OCI-LY1 (cell line): ENCODE results near the gene ZNF701.
"Not testable (repeated sequence)": the region's sequence is repeated elsewhere in the genome, so short reads cannot be mapped to it uniquely, and the experiment has no call there.

Experiments used
- H2AFZ ChIP-seq: fragments of 200-600 bp; sonication (generic), shearing (Covaris generic); 2 replicates; pipeline ENCODE4 v1.6.0; 2014; ENCODE audit warnings: antibody characterized with exemption, mild to moderate bottlenecking, low read length
- H3F3A ChIP-seq: fragments of 200-600 bp; sonication (generic), shearing (Covaris generic); 2 replicates; pipeline ENCODE4 v1.6.0; 2014; ENCODE audit warnings: mild to moderate bottlenecking, antibody characterized with exemption, low read length, moderate library complexity; ENCODE audit not compliant: insufficient read depth
- H3K27ac ChIP-seq: fragments of 200-600 bp; sonication (generic); 2 replicates; pipeline ENCODE4 v1.5.1; 2014; ENCODE audit warnings: low read length, mixed run types, mild to moderate bottlenecking, low read depth; ENCODE audit not compliant: poor library complexity, severe bottlenecking
- H3K27me3 ChIP-seq: fragments of 200-600 bp; sonication (generic); 2 replicates; pipeline ENCODE4 v1.6.0; 2014; ENCODE audit warnings: antibody characterized with exemption, mild to moderate bottlenecking, low read length, moderate library complexity; ENCODE audit not compliant: insufficient read depth
- H3K36me3 ChIP-seq: fragments of 200-600 bp; sonication (generic); 2 replicates; pipeline ENCODE4 v1.6.1; 2014; ENCODE audit warnings: mild to moderate bottlenecking, antibody characterized with exemption, low read length, moderate library complexity, mixed read lengths; ENCODE audit not compliant: insufficient read depth
- H3K4me1 ChIP-seq: fragments of 200-600 bp; sonication (generic); 2 replicates; pipeline ENCODE4 v1.5.1; 2014; ENCODE audit warnings: mild to moderate bottlenecking, low read length, moderate library complexity; ENCODE audit not compliant: insufficient read depth, severe bottlenecking
- H3K4me2 ChIP-seq: fragments of 200-600 bp; sonication (generic), shearing (Covaris generic); 2 replicates; pipeline ENCODE4 v1.6.1; 2014; ENCODE audit warnings: low read length
- H3K4me3 ChIP-seq: fragments of 200-600 bp; sonication (generic); 2 replicates; pipeline ENCODE4 v1.5.1; 2014; ENCODE audit warnings: low read length, low read depth, mild to moderate bottlenecking, mixed read lengths; ENCODE audit not compliant: poor library complexity, severe bottlenecking
- H3K79me2 ChIP-seq: fragments of 200-600 bp; shearing (Covaris generic); 2 replicates; pipeline ENCODE4 v1.6.1; 2016; ENCODE audit warnings: mixed run types, low read length, mixed read lengths; ENCODE audit not compliant: insufficient read depth
- H3K9ac ChIP-seq: fragments of 200-600 bp; sonication (generic), shearing (Covaris generic); 2 replicates; pipeline ENCODE4 v1.6.1; 2014; ENCODE audit warnings: mild to moderate bottlenecking, low read length, mixed read lengths
- H3K9me2 ChIP-seq: fragments of 200-600 bp; sonication (generic), shearing (Covaris generic); 2 replicates; pipeline ENCODE4 v1.6.1; 2014; ENCODE audit warnings: low read depth, mild to moderate bottlenecking, low read length, mixed read lengths
- H3K9me3 ChIP-seq: fragments of 200-600 bp; shearing (Covaris generic); 2 replicates; pipeline ENCODE4 v1.6.1; 2014; ENCODE audit warnings: low read length, mixed read lengths
- H4K20me1 ChIP-seq: fragments of 200-600 bp; sonication (generic), shearing (Covaris generic); 2 replicates; pipeline ENCODE4 v1.6.0; 2016; ENCODE audit warnings: mild to moderate bottlenecking, low read length; ENCODE audit not compliant: insufficient read depth
- CTCF ChIP-seq: fragments of 200-600 bp; sonication (generic), shearing (Covaris generic); IDR thresholded peaks from 2 replicates; pipeline ENCODE4 v1.5.1; 2017; ENCODE audit warnings: mild to moderate bottlenecking, antibody characterized with exemption, low read length, moderate library complexity, mixed read lengths
- EZH2 ChIP-seq: fragments of 200-600 bp; sonication (generic), shearing (Covaris generic); IDR thresholded peaks from 2 replicates; pipeline ENCODE4 v1.8.0; 2017; ENCODE audit warnings: borderline replicate concordance, mixed run types, mild to moderate bottlenecking, antibody characterized with exemption, low read length, moderate library complexity, mixed read lengths

ZNF701 gene

GRCh38 chr19:52622261-52622660 lies 52.2 kb downstream of the ZNF701 start:
- Histone ChIP-seq H4K20me1 (no peaks in the 10 kb centered on the region), H3K9me3 (peaks cover 12% of the 10 kb centered on the region), H3K9me2 (no peaks in the 10 kb centered on the region), H3K27me3 (no peaks in the 10 kb centered on the region), H3K79me2 (no peaks in the 10 kb centered on the region), H3K4me1 (no peaks in the 10 kb centered on the region), H2AFZ (no peak overlapping the region), H3K4me2 (no peak overlapping the region), H3K4me3 (no peak overlapping the region), H3K36me3 (peaks cover 100% of the 10 kb centered on the region), H3K27ac (no peak overlapping the region), H3K9ac (no peak overlapping the region), H3F3A (no peaks in the 10 kb centered on the region)
- no peak for TF ChIP-seq EZH2
- TF ChIP-seq CTCF, result no peak

- no peak overlapping the region for H2AFZ ChIP-seq
- TF ChIP-seq CTCF, result no peak
- TF ChIP-seq EZH2, result no peak
- no peaks in the 10 kb centered on the region for H3K79me2 ChIP-seq
- no peak overlapping the region for H3K9ac ChIP-seq
- H3K27ac ChIP-seq, result no peak overlapping the region
- H3K9me3 ChIP-seq, result peaks cover 3% of the 10 kb centered on the region; the same call in 1 of the 2 replicates
- no peaks in the 10 kb centered on the region for H3K27me3 ChIP-seq
- H3K36me3 ChIP-seq, result peaks cover 62% of the 10 kb centered on the region
- H4K20me1 ChIP-seq, result no peaks in the 10 kb centered on the region
- H3K4me3 ChIP-seq, result no peak overlapping the region
- no peaks in the 10 kb centered on the region for H3K4me1 ChIP-seq
- no peaks in the 10 kb centered on the region for H3F3A ChIP-seq
- H3K4me2 ChIP-seq, result no peak overlapping the region
- no peaks in the 10 kb centered on the region for H3K9me2 ChIP-seq
Observed at GRCh38 chr19:52626915-52627314, 56.8 kb downstream of the ZNF701 start.

- H3K36me3 ChIP-seq, result peaks cover 56% of the 10 kb centered on the region
- H3K27ac ChIP-seq, H3K4me2 ChIP-seq, H2AFZ ChIP-seq, H3K4me3 ChIP-seq, H3F3A ChIP-seq, H3K9me2 ChIP-seq, H3K9ac ChIP-seq, H3K79me2 ChIP-seq, H4K20me1 ChIP-seq, H3K27me3 ChIP-seq, H3K4me1 ChIP-seq, H3K9me3 ChIP-seq: not testable (repeated sequence)
Observed at GRCh38 chr19:52627441-52627840, 57.4 kb downstream of the ZNF701 start.

GRCh38 chr19:52635786-52636570 lies 65.9 kb downstream of the ZNF701 start:
- Histone ChIP-seq H4K20me1 (no peaks in the 10 kb centered on the region), H3K9me3 (no peaks in the 10 kb centered on the region), H3K27me3 (no peaks in the 10 kb centered on the region), H3K4me1 (peaks cover 8% of the 10 kb centered on the region), H3K9me2 (no peaks in the 10 kb centered on the region), H3K9ac (no peak overlapping the region), H3F3A (no peaks in the 10 kb centered on the region), H3K79me2 (no peaks in the 10 kb centered on the region), H3K36me3 (peaks cover 26% of the 10 kb centered on the region), H3K4me3 (no peak overlapping the region), H3K4me2 (no peak overlapping the region), H2AFZ (no peak overlapping the region), H3K27ac (no peak overlapping the region)
- no peak for TF ChIP-seq CTCF
- no peak for TF ChIP-seq EZH2
